Measurements from ENCODE around the gene UPK2. TPM values are rescaled to one million over a fixed set of nuclear protein-coding genes. Genes with fewer than 3 reads are reported as not detected.
"Not testable (repeated sequence)": the region's sequence is repeated elsewhere in the genome, so short reads cannot be mapped to it uniquely, and the experiment has no call there.

Gene UPK2
- polyA plus RNA-seq, 1 donor, result 11.8 TPM

GRCh38 chr11:118984825-118985224 lies 28.7 kb downstream of the UPK2 start:
- DNase-seq, result no peak

GRCh38 chr11:118988280-118988679 lies 32.2 kb downstream of the UPK2 start:
- DNase-seq, result no peak

GRCh38 chr11:118991486-118992038 lies 35.5 kb downstream of the UPK2 start:
- DNase-seq, result not testable (repeated sequence)

GRCh38 chr11:118996926-118997626 lies 41.0 kb downstream of the UPK2 start:
- DNase-seq, result no peak

- peak; percentile 91 for DNase-seq
These were observed 41.7 kb downstream of the UPK2 start, which contains the start of gene CENATAC for GRCh38 chr11:118997627-118998387. Gene CENATAC, plus strand, starts transcription at chr11:118998138. Its CDS starts 60 bp downstream, at chr11:118998198.

GRCh38 chr11:118998388-118998717 lies 42.3 kb downstream of the UPK2 start:
- no peak for DNase-seq

- no peak for DNase-seq
These were observed 42.7 kb downstream of the UPK2 start for GRCh38 chr11:118998822-118999221.

GRCh38 chr11:119000906-119001305 lies 44.8 kb downstream of the UPK2 start:
- no peak for DNase-seq

GRCh38 chr11:119006656-119007055 lies 50.6 kb downstream of the UPK2 start:
- DNase-seq, result no peak

Other genes starting within 250 kb of the UPK2 start
- gene DDX6, start 165.1 kb upstream of the UPK2 start, polyA plus RNA-seq (ENCODE audit: insufficient read length), result 157 TPM
- gene CXCR5, start 72.4 kb upstream of the UPK2 start, polyA plus RNA-seq (ENCODE audit: insufficient read length), result not detected
- 27.6 TPM for gene BCL9L, start 30.4 kb upstream of the UPK2 start, polyA plus RNA-seq (ENCODE audit: insufficient read length)
- 0.13 TPM for gene FOXR1, start 15.5 kb downstream of the UPK2 start, polyA plus RNA-seq (ENCODE audit: insufficient read length)
- 52.8 TPM for gene CENATAC, start 41.8 kb downstream of the UPK2 start, polyA plus RNA-seq (ENCODE audit: insufficient read length)
- 993 TPM for gene RPS25, start 62.0 kb downstream of the UPK2 start, polyA plus RNA-seq (ENCODE audit: insufficient read length)
- gene TRAPPC4, start 62.5 kb downstream of the UPK2 start, polyA plus RNA-seq (ENCODE audit: insufficient read length), result 87.6 TPM
- gene SLC37A4, start 74.6 kb downstream of the UPK2 start, polyA plus RNA-seq (ENCODE audit: insufficient read length), result 97.8 TPM
- gene HYOU1, start 100.9 kb downstream of the UPK2 start, polyA plus RNA-seq (ENCODE audit: insufficient read length), result 114 TPM
- gene VPS11, start 111.5 kb downstream of the UPK2 start, polyA plus RNA-seq (ENCODE audit: insufficient read length), result 59.9 TPM
- gene HMBS, start 128.6 kb downstream of the UPK2 start, polyA plus RNA-seq (ENCODE audit: insufficient read length), result 26.7 TPM
- 63.5 TPM for gene DPAGT1, start 145.6 kb downstream of the UPK2 start, polyA plus RNA-seq (ENCODE audit: insufficient read length)
- gene C2CD2L, start 151.0 kb downstream of the UPK2 start, polyA plus RNA-seq (ENCODE audit: insufficient read length), result 11.1 TPM
- 43.3 TPM for gene HINFP, start 165.3 kb downstream of the UPK2 start, polyA plus RNA-seq (ENCODE audit: insufficient read length)
- 1.0 TPM for gene ABCG4, start 192.8 kb downstream of the UPK2 start, polyA plus RNA-seq (ENCODE audit: insufficient read length)
- gene NLRX1, start 212.4 kb downstream of the UPK2 start, polyA plus RNA-seq (ENCODE audit: insufficient read length), result 10.0 TPM
- 19.2 TPM for gene NHERF4, start 229.2 kb downstream of the UPK2 start, polyA plus RNA-seq (ENCODE audit: insufficient read length)